GM10266 (cell line): Measurements from ENCODE around the gene STK17B.
A peak's percentile ranks its signal among the peaks of the same experiment; 100 is the strongest.
"Not testable (repeated sequence)": the region's sequence is repeated elsewhere in the genome, so short reads cannot be mapped to it uniquely, and the experiment has no call there.

Experiments used
- DNase-seq: peaks from one replicate; pipeline ENCODE4 v3.0.0; 2012; ENCODE audit errors: extremely low spot score
- CTCF ChIP-seq: IDR thresholded peaks from 2 replicates; pipeline ENCODE4 v1.5.1; 2012; ENCODE audit warnings: mild to moderate bottlenecking, low read depth; ENCODE audit not compliant: control insufficient read depth, insufficient read depth; ENCODE audit errors: missing control alignments

The STK17B gene

GRCh38 chr2:196103626-196104025 lies 67.8 kb downstream of the STK17B start:
- no peak for DNase-seq
- TF ChIP-seq CTCF, result no peak

GRCh38 chr2:196101325-196101991 lies 69.9 kb downstream of the STK17B start:
- peak; percentile 51 for DNase-seq
- peak; percentile 23 for TF ChIP-seq CTCF

- no peak for DNase-seq
- no peak for TF ChIP-seq CTCF
Observed at GRCh38 chr2:196099916-196100315, 71.5 kb downstream of the STK17B start.

- DNase-seq, result no peak
- TF ChIP-seq CTCF, result no peak
Observed at GRCh38 chr2:196097864-196098660, 73.3 kb downstream of the STK17B start.

- DNase-seq, result no peak
- TF ChIP-seq CTCF, result no peak
Observed at GRCh38 chr2:196096982-196097745, 74.2 kb downstream of the STK17B start.

GRCh38 chr2:196096264-196096663 lies 75.1 kb downstream of the STK17B start:
- no peak for TF ChIP-seq CTCF
- no peak for DNase-seq

GRCh38 chr2:196089448-196089847 lies 81.9 kb downstream of the STK17B start:
- DNase-seq, result not testable (repeated sequence)
